Fibroblast of villous mesenchyme (primary cell): ENCODE measurements around the gene MT1A. TPM values are rescaled to one million over a fixed set of nuclear protein-coding genes. Genes with fewer than 3 reads are reported as not detected.
A peak's percentile ranks its signal among the peaks of the same experiment; 100 is the strongest.

Experiments used
- DNase-seq: peaks from one replicate; pipeline ENCODE4 v3.0.0-alpha.2; 2010; ENCODE audit warnings: low read depth
- H3K4me3 ChIP-seq: 2 replicates; pipeline ENCODE4 v1.5.1; 2011; ENCODE audit warnings: low read depth, mild to moderate bottlenecking, low read length
- CTCF ChIP-seq: IDR thresholded peaks from 2 replicates; pipeline ENCODE4 v1.5.1; 2012; ENCODE audit warnings: low read depth, mild to moderate bottlenecking, low read length; ENCODE audit not compliant: insufficient read depth
- total RNA-seq: library from RNA; depleted of rRNA; stranded (reverse); fragments of >200 nt; gene quantifications from 2 replicates; pipeline ENCODE4 v1.2.3, GENCODE V29; 2012

The MT1A gene
- total RNA-seq, 1 donor: 1.3 TPM

DNA sequence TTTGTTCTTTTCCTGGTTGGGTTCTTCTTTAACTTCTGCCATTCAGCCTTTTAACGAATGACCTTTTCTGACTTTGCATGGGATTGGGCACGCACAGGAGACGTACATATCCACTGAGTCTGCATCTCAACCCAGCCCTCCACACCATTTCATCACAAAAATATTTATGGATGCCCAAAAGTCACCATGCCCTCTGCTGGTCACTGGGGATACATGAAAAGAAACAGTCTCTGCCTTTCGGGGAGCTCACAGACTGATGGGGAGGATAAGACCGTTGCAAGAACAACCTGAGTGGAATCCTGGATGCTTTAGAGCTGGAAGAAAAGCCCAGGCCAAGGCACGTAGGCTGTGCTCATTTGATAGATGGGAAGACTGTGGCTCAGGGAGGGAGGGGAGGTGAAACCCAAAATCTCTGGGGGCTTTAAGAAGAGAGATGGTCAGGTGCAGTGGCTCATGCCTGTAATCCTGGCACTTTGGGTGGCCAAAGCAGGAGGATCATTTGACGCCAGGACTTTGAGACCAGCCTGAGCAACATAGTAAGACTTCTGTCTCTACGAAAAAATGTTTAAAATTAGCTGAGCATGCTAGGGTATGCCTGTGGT lies 38.0 kb upstream of the MT1A start:
- TF ChIP-seq CTCF: peak; percentile 77
- peak; percentile 60 for DNase-seq
- no peak overlapping the region for H3K4me3 ChIP-seq

GRCh38 chr16:56601325-56601724 lies 37.1 kb upstream of the MT1A start:
- no peak for DNase-seq
- H3K4me3 ChIP-seq: no peak overlapping the region
- TF ChIP-seq CTCF: no peak

GRCh38 chr16:56603589-56603988 lies 34.9 kb upstream of the MT1A start:
- peak; percentile 52 for DNase-seq
- no peak overlapping the region for H3K4me3 ChIP-seq
- TF ChIP-seq CTCF: peak; percentile 53

DNA sequence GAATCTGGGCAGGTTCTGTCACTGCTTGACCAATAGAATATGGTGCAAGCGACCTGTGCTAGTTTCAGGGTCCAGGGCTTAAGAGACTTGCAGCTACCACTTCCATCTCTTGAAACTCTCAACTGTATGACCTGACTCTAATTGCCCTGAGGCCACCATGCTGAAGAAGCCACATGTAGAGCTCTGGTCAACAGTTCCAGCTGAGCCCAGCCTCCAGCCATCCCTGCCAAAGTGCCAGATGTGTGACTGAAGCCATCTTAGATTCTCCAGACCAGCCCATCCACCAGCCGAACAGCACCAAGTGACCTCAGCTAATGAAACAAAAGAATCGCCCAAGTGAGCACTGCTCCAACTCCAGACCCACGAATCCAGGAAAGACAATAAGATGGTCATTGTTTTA lies 33.5 kb upstream of the MT1A start:
- DNase-seq: no peak
- TF ChIP-seq CTCF: no peak
- H3K4me3 ChIP-seq: no peak overlapping the region

DNA sequence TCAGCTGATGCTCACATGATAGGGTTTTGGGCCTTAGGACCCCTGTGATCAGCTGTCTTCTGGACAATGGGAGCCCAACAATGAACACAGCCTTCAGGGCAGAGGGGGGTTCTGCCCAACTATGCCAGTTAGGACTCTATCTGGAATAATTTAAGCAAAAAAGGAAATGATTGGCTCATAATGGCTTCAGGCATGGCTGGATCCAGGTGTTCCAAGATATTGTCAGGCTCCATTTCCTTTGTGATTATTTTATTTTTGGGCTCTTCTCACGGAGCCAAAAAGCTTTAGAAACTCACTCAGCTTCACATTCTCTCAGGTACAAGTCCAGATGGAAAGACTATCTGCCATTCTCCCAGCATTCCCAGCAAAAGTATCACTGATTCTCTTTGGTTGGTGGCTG lies 33.0 kb upstream of the MT1A start:
- H3K4me3 ChIP-seq: no peak overlapping the region
- TF ChIP-seq CTCF: no peak
- DNase-seq: no peak

GRCh38 chr16:56606071-56606475 lies 32.4 kb upstream of the MT1A start:
- H3K4me3 ChIP-seq: no peak overlapping the region
- TF ChIP-seq CTCF: no peak
- no peak for DNase-seq

DNA sequence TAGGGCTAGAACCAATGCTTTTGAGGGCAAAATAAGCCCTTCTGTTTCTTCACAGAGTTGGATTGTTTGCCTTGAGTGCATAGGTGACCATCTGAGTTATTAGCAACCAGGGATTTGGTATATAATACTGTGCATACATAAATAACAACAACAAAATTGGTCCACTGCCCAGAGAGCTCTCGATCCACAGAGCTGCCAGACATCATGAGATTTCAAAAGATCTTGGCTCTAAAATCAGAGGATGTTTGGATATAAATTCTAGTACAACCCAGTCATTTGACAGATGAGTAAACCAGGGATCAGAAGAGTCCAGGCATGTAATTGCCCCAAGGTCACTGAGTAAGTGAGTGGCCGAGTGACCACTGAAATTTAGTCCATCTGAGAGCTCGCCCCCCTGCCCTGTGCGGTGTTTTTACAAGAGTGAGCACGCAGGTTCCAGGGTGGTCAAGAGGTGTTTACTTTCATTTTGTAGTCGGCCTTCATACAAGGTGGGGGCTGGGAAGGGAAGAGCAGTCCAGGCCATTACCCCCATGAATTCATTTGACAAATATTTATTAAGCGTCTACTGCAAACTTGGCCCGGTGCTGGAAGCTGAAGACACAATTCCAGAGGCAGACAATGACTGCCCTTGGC lies 31.9 kb upstream of the MT1A start:
- H3K4me3 ChIP-seq: peak overlapping the region; percentile 27
- TF ChIP-seq CTCF: no peak
- DNase-seq: peak; percentile 95
